HG03175 (cell line): ENCODE measurements around the gene PAEP.
"Not testable (repeated sequence)": the region's sequence is repeated elsewhere in the genome, so short reads cannot be mapped to it uniquely, and the experiment has no call there.

Experiments used
- ATAC-seq: cut with Tn5 transposase; IDR thresholded peaks from one replicate; pipeline ENCODE4 v1.9.1; 2021; ENCODE audit warnings: mild to moderate bottlenecking, moderate library complexity; ENCODE audit not compliant: unreplicated experiment

Gene PAEP

DNA sequence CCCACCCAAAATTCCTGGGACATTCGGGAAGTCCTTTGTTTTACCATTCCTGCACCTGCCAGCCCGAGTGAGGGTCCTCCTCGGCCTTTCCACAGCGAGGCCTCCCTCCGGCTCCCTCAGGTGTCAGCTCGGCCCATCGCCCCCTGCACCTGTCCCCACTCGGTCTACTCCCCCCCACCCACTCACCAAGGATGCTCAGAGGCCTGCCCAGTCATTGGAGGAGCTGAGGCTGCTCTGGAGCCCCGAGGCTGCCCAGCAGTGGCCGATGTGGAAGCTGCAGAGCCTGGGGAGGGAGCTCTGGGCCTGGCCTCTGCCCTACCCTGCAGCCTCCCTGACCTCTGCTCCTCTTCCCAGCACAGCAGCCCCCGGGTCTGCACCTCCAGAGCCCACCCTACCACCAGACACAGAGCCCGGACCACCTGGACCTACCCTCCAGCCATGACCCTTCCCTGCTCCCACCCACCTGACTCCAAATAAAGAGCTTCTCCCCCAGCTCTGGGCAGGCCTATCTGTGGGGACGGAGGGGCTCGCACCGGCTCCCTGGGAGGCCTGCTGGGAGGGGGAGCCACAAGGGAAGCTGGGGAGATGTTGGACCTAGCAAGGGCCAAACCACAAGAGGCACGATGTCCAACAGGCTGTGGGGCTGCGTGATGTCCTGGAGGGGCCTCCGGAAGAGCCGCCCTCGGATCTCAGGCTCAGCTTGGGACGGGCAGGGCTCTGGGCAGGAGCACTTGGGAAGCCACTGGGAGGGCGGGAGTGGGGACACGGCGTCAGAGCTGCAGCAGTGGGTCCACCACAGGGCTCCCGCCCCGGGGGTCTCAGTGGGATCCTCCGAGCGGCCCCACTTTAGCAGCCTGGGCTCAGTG, 11.8 kb upstream of the PAEP start:
- not testable (repeated sequence) for ATAC-seq

DNA sequence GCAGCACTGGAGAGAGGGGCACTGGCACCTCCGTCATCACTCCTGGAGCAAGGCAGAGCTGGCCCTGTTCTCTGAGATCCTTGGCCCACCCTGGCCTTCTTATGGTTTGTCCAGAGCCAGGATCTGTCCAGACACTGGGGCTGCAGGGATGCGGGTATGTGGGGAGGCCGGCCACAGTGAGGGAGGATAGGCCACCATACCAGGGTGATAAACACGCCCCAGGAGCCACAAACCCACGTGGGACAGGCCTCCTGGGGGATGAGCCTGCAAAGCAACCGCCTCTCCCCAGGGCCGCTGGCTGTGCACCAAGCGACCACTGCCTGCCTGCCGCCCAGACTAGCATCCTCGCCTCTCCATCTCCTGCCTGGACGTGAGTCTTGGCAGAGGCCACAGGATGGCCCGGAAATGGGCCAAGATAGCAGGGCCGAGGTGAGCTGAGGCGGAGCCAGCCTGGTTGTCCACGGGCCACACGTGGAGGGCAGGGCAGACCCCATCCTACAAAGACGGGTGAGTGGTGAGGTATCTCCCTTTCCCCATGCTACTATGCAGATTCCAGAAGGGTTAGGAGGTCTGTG, 11.1 kb upstream of the PAEP start:
- no peak for ATAC-seq

DNA sequence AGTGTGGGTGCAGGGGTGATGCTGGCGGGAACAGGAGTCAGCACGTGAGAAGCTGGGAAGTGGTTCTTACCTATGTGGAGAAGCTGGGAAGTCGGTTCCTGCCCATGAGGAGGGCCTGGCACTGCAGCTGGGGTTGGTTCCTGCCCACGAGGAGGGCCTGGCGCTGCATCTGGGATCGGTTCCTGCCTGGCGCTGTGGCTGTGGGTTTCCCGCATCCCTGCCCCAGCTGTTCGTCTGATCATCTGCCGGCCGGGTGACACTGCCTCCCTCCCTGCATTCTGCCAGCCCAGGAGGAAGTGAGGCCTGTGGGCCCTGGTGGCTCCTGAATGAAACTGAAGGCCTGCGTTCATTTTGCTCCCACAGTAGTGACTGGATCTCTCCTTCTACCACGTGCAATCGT, 10.5 kb upstream of the PAEP start:
- ATAC-seq, result no peak

DNA sequence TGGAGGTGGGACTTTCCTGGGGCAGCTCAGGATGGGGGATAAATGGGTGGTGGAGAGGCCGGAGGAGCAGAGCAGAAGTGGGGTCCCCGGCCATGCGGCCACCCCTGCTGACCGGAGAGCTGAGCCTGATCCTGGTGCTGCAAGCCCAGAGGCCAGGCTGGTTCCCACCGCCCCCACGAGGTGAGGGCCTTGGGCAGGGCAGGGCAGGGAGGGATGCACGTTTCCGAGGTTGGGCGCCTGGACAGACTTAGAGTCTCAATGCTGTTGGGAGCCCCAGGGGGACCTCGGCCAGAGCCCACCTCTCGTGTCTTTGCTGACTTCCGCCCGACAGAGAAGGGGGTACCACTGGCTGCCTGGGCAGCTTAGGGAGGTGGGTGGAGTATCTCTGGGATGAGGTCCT, 10.1 kb upstream of the PAEP start:
- no peak for ATAC-seq

DNA sequence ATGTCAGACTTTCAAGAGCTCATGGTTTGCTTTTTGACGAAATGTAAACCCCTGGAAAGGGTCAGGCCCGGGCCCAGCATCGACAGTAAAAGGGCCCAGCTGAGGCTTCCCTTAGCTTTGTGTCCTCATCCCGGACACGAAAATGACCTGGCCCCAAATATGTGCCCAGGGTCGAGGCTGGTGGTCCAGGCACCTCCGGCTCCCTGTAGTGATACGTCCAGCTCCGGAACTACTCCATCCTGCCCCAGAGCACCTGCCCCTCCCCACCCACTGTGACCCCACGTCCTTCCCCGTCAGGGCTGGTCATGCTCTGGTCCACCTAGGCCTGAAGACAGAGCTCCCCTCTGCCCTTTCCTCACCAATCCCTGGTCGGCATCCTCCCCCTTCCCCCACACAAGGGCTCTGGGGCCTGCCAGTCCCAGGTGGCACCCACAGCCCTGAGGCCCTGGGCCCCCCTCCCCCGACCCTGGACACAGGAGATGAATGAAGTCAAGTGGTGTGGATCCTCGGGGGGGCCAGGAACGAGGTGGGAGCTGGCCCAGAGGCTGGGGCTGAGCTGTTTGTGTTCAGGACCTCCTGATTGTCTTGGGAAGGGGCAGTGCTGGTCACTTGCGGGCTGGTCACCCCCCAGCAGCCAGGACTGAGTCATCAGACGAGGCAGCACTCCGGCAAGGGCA, 9.4 kb upstream of the PAEP start:
- ATAC-seq, result no peak

DNA sequence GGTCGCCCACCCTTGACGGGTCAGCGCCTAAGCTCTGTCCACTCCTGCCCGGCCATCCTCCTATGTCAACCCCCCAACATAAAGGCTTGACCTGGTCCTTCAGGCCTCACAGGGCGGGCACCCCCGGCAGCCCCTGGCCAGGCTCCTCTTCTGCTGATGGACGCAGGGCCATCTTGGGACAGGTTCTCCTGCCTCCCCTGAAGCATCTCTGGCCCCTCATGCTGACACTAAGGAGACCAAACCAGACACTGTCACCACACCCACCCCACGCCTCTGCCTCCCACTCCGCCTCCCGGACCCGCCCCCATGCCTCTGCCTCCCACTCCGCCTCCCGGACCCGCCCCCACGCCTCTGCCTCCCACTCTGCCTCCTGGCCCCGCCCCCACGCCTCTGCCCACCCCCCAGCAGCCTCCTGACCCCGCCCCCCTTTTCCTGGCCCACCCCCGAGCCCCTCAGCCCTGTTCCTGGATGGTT, 8.8 kb upstream of the PAEP start:
- no peak for ATAC-seq

DNA sequence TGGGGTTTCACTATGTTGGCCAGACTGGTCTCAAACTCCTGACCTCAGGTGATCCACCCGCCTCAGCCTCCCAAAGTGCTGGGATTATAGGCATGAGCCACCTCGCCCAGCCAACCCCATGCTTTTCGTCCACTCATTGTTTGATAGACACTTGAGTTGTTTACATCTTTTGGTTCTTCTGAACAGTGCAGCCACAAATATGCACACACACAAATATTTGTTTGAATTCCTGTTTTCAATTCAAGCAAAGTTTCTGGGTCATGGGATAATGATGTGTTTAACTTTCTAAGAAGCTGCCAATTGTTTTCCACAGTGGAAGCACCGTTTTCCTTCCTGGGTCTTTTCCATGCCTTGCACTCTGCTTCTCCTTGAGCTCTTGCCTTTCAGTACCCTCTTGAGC, 6.8 kb upstream of the PAEP start:
- ATAC-seq, result no peak

DNA sequence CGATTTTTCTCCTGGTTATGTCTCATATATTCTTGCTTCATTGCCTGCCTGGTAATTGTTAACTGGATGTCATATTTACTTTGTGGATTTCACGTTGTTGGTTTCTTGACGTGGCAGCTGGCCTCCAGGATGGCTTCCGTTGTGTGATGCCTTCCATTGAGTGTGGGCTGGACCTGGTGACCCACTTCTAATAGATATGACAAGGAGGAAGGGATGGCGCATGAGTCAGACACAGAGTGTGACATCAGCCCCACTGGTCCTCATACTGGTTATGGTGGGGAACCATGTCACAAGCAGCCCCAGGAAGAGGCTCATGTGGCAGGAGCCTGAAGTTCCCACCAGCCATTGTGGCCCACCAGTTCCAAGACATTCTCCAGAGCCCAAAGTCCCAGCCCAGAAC, 6.4 kb upstream of the PAEP start:
- no peak for ATAC-seq

DNA sequence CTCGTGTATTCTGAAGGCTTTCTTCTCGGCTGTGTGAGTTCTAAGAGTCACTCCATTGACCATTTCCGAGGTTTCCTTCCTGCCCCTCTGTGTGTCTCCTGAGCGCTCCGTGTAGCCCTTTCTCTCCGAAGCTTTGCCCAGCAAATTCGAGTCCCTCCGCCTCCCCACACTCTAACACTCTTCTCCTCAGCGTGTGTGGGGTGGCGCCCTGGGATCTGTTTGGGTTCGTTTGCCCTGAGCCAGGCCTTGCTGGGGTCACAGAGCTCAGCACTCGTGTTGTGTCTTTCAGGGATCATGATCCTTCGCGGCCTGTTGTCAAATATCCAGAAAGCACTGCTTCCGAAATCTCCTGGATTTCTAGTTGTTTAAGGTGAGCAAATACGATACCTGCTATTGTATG, 5.6 kb upstream of the PAEP start:
- ATAC-seq, result no peak

DNA sequence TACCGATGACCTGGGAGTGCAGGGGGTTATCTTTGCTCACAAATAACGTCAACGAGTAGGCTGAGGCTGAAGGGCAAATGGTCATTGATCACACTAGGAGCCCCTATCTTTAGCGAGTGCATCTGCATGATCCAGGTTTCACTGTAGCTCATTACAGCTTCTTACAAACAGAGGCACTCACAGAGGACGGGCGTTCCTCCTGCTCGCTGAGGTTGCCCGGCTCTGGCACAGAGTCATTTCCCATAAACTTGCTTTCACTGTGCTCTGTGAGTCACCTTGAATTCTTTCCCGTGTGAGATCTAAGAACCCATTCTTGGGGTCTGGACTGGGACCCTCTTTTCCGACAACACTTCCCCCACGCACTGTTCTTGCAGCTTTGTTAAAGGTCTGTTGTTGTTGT, 1.9 kb upstream of the PAEP start:
- ATAC-seq, result no peak

DNA sequence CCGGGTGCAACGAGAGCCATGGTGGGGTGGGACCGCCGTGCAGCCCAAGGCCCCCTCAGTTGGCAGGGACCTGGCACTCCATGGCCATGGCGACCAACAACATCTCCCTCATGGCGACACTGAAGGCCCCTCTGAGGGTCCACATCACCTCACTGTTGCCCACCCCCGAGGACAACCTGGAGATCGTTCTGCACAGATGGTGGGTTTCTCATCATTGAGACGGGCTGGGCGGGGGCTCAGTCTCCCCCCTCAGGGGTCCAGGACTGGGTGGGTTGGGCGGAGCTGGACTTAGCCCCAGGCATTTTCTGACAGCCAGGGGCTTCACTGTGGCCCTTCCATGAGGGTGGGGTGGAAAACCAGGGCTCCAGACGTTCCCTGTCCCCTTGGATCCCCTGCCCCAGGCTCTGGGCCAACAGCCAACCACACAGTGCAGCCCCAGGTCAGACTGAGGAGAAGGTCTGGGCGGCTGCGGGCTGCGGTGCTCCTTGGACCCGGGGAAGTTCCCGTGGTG, 734 bp downstream of the PAEP start:
- no peak for ATAC-seq

DNA sequence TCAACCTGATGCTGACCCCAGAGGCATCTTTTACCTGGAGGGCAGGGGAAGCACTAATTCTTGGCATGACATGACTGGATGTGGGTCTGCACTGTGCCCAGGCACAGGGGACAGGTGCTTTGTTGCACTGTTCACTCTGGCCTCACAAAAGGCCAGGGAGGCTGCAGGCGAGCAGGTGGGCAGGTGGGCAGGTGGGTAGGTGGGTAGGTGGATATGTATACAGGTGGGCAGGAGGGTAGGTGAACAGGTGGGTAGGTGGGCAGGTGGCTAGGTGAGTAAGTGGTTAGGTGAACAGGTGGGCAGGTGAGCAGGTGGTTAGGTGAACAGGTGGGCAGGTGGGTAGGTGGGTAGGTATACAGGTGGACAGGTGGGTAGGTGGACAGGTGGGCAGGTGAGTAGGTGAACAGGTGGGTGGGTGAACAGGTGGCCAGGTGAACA, 1.5 kb downstream of the PAEP start:
- no peak for ATAC-seq

DNA sequence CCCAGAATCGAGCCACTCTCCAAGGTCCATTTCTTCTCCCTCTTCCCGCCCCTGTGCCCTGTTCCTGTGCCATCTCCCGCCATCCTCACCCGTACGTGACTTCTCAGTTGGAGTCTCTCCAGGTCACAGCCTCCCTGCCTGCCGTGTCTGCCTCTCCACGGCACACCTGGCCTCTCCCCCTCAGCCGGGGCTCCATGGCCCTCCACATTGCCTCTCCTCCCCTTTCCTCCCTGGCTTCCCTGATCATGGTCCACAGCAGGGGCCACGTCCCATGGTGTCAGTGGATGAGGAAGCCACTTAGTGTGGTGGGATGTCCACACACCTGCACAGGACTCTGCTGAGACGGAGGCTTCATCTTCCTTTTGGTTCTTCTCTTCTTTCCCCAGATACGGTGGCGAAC, 2.3 kb downstream of the PAEP start:
- ATAC-seq, result no peak

DNA sequence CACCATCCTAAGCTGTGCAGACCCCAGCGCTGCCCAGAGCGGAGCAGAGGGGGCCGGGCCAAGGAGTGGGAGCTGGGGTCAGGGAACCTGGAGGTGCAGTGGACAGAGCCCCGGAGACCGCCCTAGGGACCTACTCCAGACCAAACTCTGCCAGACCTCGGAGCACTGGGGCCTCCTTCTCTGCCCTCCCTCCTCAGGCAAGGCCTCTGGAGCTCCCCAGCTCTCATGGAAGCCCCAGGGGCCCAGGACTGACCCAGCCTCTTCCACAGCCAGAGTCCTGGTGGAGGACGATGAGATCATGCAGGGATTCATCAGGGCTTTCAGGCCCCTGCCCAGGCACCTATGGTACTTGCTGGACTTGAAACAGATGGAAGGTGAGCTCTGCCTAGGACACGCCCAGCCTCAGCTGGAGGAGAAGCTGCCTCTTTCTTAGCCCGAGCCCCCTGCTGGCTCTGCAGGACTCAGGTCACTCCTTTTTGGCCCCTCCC, 3.6 kb downstream of the PAEP start:
- ATAC-seq, result no peak

DNA sequence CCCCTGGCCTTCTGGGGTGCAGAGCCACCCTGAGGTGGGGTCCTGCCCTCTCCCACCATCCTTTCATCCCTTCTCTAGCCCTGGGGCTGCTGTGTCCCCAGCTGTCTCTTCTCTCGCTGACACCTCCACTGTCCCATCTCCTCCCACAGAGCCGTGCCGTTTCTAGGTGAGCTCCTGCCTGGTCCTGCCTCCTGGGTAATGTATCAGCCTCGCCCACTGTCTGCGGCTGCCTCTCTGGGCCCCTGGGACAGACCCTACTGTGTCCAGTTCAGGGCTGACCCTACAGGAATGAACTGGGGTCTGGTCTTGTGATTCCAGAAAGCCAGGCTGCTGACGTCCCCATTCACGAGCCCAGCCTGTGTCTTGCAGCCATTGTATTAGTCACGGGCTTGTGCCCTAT, 4.1 kb downstream of the PAEP start:
- ATAC-seq, result no peak

DNA sequence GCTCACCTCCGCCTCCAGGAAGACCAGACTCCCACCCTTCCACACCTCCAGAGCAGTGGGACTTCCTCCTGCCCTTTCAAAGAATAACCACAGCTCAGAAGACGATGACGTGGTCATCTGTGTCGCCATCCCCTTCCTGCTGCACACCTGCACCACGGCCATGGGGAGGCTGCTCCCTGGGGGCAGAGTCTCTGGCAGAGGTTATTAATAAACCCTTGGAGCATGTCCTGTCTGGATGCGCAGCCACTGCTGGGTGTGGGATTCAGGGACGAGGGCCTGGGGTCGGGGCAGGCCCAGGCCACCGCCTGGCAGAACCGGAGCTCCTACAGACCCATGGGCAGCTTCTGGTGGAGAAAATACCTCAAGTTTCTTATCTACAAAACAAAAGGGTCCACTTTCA, 5.0 kb downstream of the PAEP start:
- no peak for ATAC-seq

DNA sequence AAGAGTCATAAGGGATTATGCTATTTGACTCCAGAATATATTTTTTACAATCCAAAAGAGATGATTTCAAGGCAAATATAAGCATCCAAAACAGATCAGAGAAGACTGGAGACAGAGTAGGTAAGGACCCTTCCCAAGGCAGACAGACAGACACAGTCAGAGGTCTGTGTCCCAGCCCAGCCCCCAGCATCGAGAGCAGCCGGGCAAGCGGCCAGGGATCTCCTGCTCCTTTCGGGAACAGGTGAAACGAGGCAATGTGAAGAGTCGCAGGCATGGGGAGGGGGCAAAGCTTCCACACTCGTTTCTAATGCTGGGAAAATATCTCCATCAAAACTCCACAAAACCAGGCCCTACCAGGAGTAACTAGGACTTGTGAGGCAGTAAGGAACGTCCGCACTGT, 5.8 kb downstream of the PAEP start:
- no peak for ATAC-seq

DNA sequence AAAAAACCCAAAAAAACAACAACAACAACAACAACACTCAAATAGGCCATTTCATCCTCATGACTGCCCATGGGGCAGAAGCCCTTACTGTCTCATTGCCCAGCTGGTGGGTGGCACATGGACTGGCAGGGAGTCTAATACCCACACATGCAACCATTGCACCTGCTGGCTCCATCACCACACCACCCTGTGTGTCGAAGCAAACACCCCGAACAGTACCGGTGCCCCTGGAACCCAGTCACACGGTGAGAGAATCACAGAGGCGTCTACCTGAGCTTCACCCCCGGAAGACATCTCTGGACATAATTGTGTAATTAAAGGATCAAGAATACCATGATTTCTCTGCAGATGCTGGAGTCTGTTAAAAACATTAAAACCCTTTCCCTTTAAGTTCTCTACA, 6.5 kb downstream of the PAEP start:
- ATAC-seq, result no peak

DNA sequence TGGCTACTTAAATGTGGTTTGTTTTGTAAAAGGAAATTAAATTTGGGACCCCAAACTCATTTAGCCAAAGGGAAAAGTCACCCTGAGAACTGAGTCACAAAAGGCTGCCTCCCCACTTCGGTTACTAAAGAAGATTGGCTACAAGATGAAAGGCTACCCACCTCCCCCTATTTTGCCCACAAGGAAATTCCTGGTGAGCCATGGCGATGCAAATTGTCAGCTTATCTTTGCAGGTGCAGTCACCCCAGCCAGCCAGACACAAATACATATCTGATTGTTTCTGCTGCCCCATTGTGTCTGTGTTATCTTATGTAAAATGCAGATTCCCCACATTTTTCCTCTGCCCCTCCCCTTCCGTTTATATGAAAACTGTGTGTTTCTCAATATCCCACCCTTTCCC, 8.9 kb downstream of the PAEP start:
- no peak for ATAC-seq

DNA sequence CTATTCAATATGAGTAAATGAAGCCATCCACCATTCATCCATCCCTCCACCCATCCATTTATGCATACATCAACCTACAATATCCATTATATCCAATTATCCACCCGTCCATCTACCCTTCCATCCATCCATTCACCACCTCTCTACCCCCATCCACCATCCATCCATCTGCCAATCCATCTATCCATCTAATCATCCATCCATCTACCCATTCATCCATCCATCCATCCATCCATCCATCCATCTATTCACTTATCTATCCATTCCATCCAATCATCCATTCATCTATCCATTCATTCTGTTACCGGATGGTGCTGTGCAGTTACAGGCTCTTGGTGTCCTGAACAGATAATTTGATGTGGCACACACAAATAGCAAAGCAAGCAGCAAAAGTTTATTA, 10.7 kb downstream of the PAEP start:
- ATAC-seq, result no peak

DNA sequence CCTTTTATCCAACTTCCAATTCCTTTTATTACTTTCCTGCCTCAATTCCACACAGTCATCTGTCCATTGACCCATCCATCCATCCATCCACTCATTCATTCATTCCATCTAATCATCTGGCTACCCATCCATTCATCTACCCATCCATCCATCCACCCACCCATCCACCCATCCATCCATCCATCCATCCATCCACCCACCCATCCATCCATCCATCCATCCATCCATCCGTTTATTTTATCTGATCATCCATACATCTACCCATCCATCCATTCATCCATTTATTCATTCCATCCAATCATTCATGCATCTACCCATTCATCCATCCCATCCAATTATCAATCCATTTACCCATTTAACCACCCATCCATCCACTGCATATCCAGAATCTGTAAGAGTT, 11.6 kb downstream of the PAEP start:
- ATAC-seq, result no peak

DNA sequence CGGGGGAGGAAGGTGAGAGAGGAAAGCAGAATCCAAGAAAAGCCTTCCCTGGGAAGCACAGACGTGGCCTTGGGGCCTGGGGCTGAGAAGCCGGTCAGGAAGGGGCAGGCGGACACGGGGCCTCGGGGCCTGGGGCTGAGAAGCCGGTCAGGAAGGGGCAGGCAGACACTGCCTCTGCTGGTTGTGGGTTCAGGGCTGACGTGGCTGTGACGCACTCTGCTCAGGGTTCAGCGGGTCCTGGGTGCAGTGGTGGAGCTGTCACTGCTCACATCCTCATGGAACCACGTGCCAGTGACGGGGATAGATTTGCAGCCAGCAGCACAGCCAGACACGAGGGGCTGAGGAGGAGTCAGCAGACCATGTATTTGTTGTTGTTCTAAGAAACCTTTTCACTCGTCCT, 12.8 kb downstream of the PAEP start:
- ATAC-seq, result no peak
